SK-N-SH treated with all-trans-retinoic acid at 6 μM for 48 hours (cell line): ENCODE measurements around the gene YTHDC1.

Experiments used
- ATAC-seq: fragments of 200-7000 bp; cut with Tn5 transposase; 3 replicates; pipeline ENCODE4 v1.9.1; 2020; ENCODE audit warnings: mild to moderate bottlenecking, moderate library complexity
- ARNTL ChIP-seq: fragments of 450-650 bp; formaldehyde crosslinking; IDR thresholded peaks from 2 replicates; pipeline ENCODE4 v1.5.0; 2020; ENCODE audit warnings: low read depth, mild to moderate bottlenecking, moderate library complexity, borderline replicate concordance
- BACH2 ChIP-seq: fragments of 250-450 bp; sonication (Bioruptor Pico); IDR thresholded peaks from 2 replicates; pipeline ENCODE4 v1.9.0; 2021; ENCODE audit warnings: mild to moderate bottlenecking, borderline replicate concordance
- CREB5 ChIP-seq: fragments of 250-450 bp; sonication (Bioruptor Pico); IDR thresholded peaks from 2 replicates; pipeline ENCODE4 v1.5.1; 2020; ENCODE audit warnings: low read depth, mild to moderate bottlenecking, moderate library complexity
- CSDC2 ChIP-seq: fragments of 250-450 bp; sonication (Bioruptor Pico); IDR thresholded peaks from 2 replicates; pipeline ENCODE4 v1.5.0; 2020; ENCODE audit warnings: mild to moderate bottlenecking, moderate library complexity
- CSRNP3 ChIP-seq: fragments of 250-450 bp; sonication (Bioruptor Pico); IDR thresholded peaks from 2 replicates; pipeline ENCODE4 v1.5.1; 2021; ENCODE audit warnings: mild to moderate bottlenecking, moderate library complexity
- ISL1 ChIP-seq: fragments of 250-450 bp; sonication (Bioruptor Pico); IDR thresholded peaks from 2 replicates; pipeline ENCODE4 v2.1.2; 2022; ENCODE audit warnings: mild to moderate bottlenecking, moderate library complexity
- PATZ1 ChIP-seq: fragments of 250-450 bp; sonication (Bioruptor Pico); IDR thresholded peaks from 2 replicates; pipeline ENCODE4 v1.8.0; 2020; ENCODE audit warnings: mild to moderate bottlenecking, moderate library complexity, borderline replicate concordance
- POU6F1 ChIP-seq: fragments of 250-450 bp; sonication (Bioruptor Pico); IDR thresholded peaks from 2 replicates; pipeline ENCODE4 v1.8.0; 2021; ENCODE audit warnings: low read depth, mild to moderate bottlenecking, moderate library complexity, borderline replicate concordance
- PPARA ChIP-seq: fragments of 250-450 bp; sonication (Bioruptor Pico); IDR thresholded peaks from 2 replicates; pipeline ENCODE4 v1.5.0; 2020; ENCODE audit warnings: mild to moderate bottlenecking, borderline replicate concordance
- RARB ChIP-seq: fragments of 250-450 bp; sonication (Bioruptor Pico); IDR thresholded peaks from 2 replicates; pipeline ENCODE4 v1.8.0; 2021; ENCODE audit warnings: mild to moderate bottlenecking, moderate library complexity
- SNAI2 ChIP-seq: fragments of 250-450 bp; sonication (Bioruptor Pico); IDR thresholded peaks from 2 replicates; pipeline ENCODE4 v1.5.0; 2020; ENCODE audit warnings: mild to moderate bottlenecking, moderate library complexity
- TCF4 ChIP-seq: fragments of 250-450 bp; sonication (Bioruptor Pico); IDR thresholded peaks from 2 replicates; pipeline ENCODE4 v1.8.0; 2021; ENCODE audit warnings: mild to moderate bottlenecking, moderate library complexity, borderline replicate concordance
- TOX ChIP-seq: fragments of 250-450 bp; sonication (Bioruptor Pico); IDR thresholded peaks from 2 replicates; pipeline ENCODE4 v1.8.0; 2021; ENCODE audit warnings: mild to moderate bottlenecking, moderate library complexity, borderline replicate concordance
- ZC3H10 ChIP-seq: fragments of 250-450 bp; sonication (Bioruptor Pico); IDR thresholded peaks from 2 replicates; pipeline ENCODE4 v1.5.1; 2021; ENCODE audit warnings: mild to moderate bottlenecking, moderate library complexity
- ZFP3 ChIP-seq: fragments of 250-450 bp; sonication (Bioruptor Pico); IDR thresholded peaks from 2 replicates; pipeline ENCODE4 v1.5.0; 2020; ENCODE audit warnings: mild to moderate bottlenecking, moderate library complexity
- ZFP30 ChIP-seq: fragments of 450-650 bp; formaldehyde crosslinking; IDR thresholded peaks from 2 replicates; pipeline ENCODE4 v1.5.0; 2022; ENCODE audit warnings: mild to moderate bottlenecking, moderate library complexity
- ZNF565 ChIP-seq: fragments of 450-650 bp; formaldehyde crosslinking; conservative IDR thresholded peaks from 2 replicates; pipeline ENCODE4 v1.5.0; 2020; ENCODE audit warnings: low read depth, mild to moderate bottlenecking, moderate library complexity
- ZNF70 ChIP-seq: fragments of 450-650 bp; formaldehyde crosslinking; IDR thresholded peaks from 2 replicates; pipeline ENCODE4 v1.5.0; 2020; ENCODE audit warnings: mild to moderate bottlenecking, moderate library complexity
- ZNF8 ChIP-seq: fragments of 450-650 bp; formaldehyde crosslinking; IDR thresholded peaks from 2 replicates; pipeline ENCODE4 v1.5.0; 2020; ENCODE audit warnings: mild to moderate bottlenecking, moderate library complexity

Gene YTHDC1

GRCh38 chr4:68347845-68348244, 2.0 kb downstream of the YTHDC1 start:
- TF ChIP-seq CSRNP3 (CRISPR knock-in tag) = no peak
- TF ChIP-seq CSDC2 (CRISPR knock-in tag) = no peak
- no peak for TF ChIP-seq RARB
- TF ChIP-seq SNAI2 = no peak
- no peak for TF ChIP-seq ARNTL (CRISPR knock-in tag)
- TF ChIP-seq PATZ1 (CRISPR knock-in tag) = no peak
- TF ChIP-seq, all 23 proteins: peak for 0
- ATAC-seq = no peak

- ATAC-seq = no peak
- TF ChIP-seq POU6F1 (CRISPR knock-in tag) (no peak), ZC3H10 (CRISPR knock-in tag) (no peak), SNAI2 (no peak), PPARA (CRISPR knock-in tag) (no peak), ZNF565 (no peak), TCF4 (CRISPR knock-in tag) (no peak), CSRNP3 (CRISPR knock-in tag) (no peak), TOX (CRISPR knock-in tag) (no peak), BACH2 (CRISPR knock-in tag) (no peak), PATZ1 (CRISPR knock-in tag) (no peak), ZFP3 (CRISPR knock-in tag) (no peak), ZNF70 (CRISPR knock-in tag) (no peak), CREB5 (CRISPR knock-in tag) (no peak)
Observed at GRCh38 chr4:68346461-68346860, 3.4 kb downstream of the YTHDC1 start.

- TF ChIP-seq ZNF8 (CRISPR knock-in tag) = no peak
- TF ChIP-seq ZNF565 = no peak
- TF ChIP-seq PATZ1 (CRISPR knock-in tag) = no peak
- no peak for TF ChIP-seq ZFP30 (CRISPR knock-in tag)
- no peak for TF ChIP-seq ZFP3 (CRISPR knock-in tag)
- TF ChIP-seq ZNF70 (CRISPR knock-in tag) = no peak
- no peak for TF ChIP-seq ISL1
- no peak for TF ChIP-seq CREB5 (CRISPR knock-in tag)
- TF ChIP-seq TOX (CRISPR knock-in tag) = no peak
- TF ChIP-seq ZC3H10 (CRISPR knock-in tag) = no peak
- no peak for ATAC-seq
Observed at GRCh38 chr4:68344785-68345184, 5.1 kb downstream of the YTHDC1 start.
